ENCODE results near the gene MTMR3. TPM values are rescaled to one million over a fixed set of nuclear protein-coding genes. Genes with fewer than 3 reads are reported as not detected.
"Not testable (repeated sequence)": the region's sequence is repeated elsewhere in the genome, so short reads cannot be mapped to it uniquely, and the experiment has no call there.

Gene MTMR3
- total RNA-seq, 4 donors from 2014 or later = 17.2 to 77.8 (median 62.5) TPM

GRCh38 chr22:29971607-29972006 lies 88.6 kb downstream of the MTMR3 start:
- TF ChIP-seq POLR2A (IDR thresholded peaks at IDR 0.05) (no peak), CTCF (IDR thresholded peaks at IDR 0.05) (no peak)
- Histone ChIP-seq H3K4me3 (no peak overlapping the region), H3K36me3 (no peaks in the 10 kb centered on the region), H3K27ac (no peak overlapping the region), H3K27me3 (no peaks in the 10 kb centered on the region), H3K4me1 (no peaks in the 10 kb centered on the region), H3K9me3 (no peaks in the 10 kb centered on the region)
- no peak for DNase-seq
- intact Hi-C loops (cut with DNase I; ENCODE audit: low total_unique reads) = no loop called here

- no peaks in the 10 kb centered on the region for H3K36me3 ChIP-seq
- no peak overlapping the region for H3K27ac ChIP-seq
- TF ChIP-seq POLR2A (IDR thresholded peaks at IDR 0.05) (no peak), CTCF (IDR thresholded peaks at IDR 0.05) (no peak)
- no peaks in the 10 kb centered on the region for H3K9me3 ChIP-seq
- H3K4me3 ChIP-seq = no peak overlapping the region
- intact Hi-C loops (cut with DNase I; ENCODE audit: low total_unique reads) = no loop called here
- no peaks in the 10 kb centered on the region for H3K4me1 ChIP-seq
- no peak for DNase-seq
- H3K27me3 ChIP-seq = no peaks in the 10 kb centered on the region
Measured at GRCh38 chr22:29972121-29972520, 89.1 kb downstream of the MTMR3 start.

GRCh38 chr22:29973269-29973668 lies 90.3 kb downstream of the MTMR3 start:
- DNase-seq = no peak
- no peaks in the 10 kb centered on the region for H3K9me3 ChIP-seq
- intact Hi-C loops (cut with DNase I; ENCODE audit: low total_unique reads) = no loop called here
- no peaks in the 10 kb centered on the region for H3K36me3 ChIP-seq
- H3K4me1 ChIP-seq = no peaks in the 10 kb centered on the region
- TF ChIP-seq CTCF (IDR thresholded peaks at IDR 0.05) = no peak
- TF ChIP-seq POLR2A (IDR thresholded peaks at IDR 0.05) = no peak
- H3K27ac ChIP-seq = no peak overlapping the region
- H3K27me3 ChIP-seq = no peaks in the 10 kb centered on the region
- H3K4me3 ChIP-seq = no peak overlapping the region

- H3K4me3 ChIP-seq; H3K36me3 ChIP-seq; H3K4me1 ChIP-seq; H3K27me3 ChIP-seq; DNase-seq; intact Hi-C loops (cut with DNase I; ENCODE audit: low total_unique reads); H3K9me3 ChIP-seq; H3K27ac ChIP-seq: not testable (repeated sequence)
Measured at GRCh38 chr22:29973680-29974079, 90.7 kb downstream of the MTMR3 start.

- intact Hi-C loops (cut with DNase I; ENCODE audit: low total_unique reads) = no loop called here
- H3K4me1 ChIP-seq = no peaks in the 10 kb centered on the region
- H3K27me3 ChIP-seq = no peaks in the 10 kb centered on the region
- no peaks in the 10 kb centered on the region for H3K9me3 ChIP-seq
- no peak for DNase-seq
- no peaks in the 10 kb centered on the region for H3K36me3 ChIP-seq
- H3K4me3 ChIP-seq = no peak overlapping the region
- no peak overlapping the region for H3K27ac ChIP-seq
- TF ChIP-seq CTCF (IDR thresholded peaks at IDR 0.05) (no peak), POLR2A (IDR thresholded peaks at IDR 0.05) (no peak)
Measured at GRCh38 chr22:29975494-29975893, 92.5 kb downstream of the MTMR3 start.

GRCh38 chr22:29977107-29977506 lies 94.1 kb downstream of the MTMR3 start:
- Histone ChIP-seq H3K27me3 (no peaks in the 10 kb centered on the region), H3K4me3 (no peak overlapping the region), H3K4me1 (no peaks in the 10 kb centered on the region), H3K36me3 (no peaks in the 10 kb centered on the region), H3K9me3 (no peaks in the 10 kb centered on the region), H3K27ac (no peak overlapping the region)
- no peak for DNase-seq
- no peak for TF ChIP-seq CTCF (IDR thresholded peaks at IDR 0.05)
- TF ChIP-seq POLR2A (IDR thresholded peaks at IDR 0.05) = no peak
- intact Hi-C loops (cut with DNase I; ENCODE audit: low total_unique reads) = no loop called here
